Fibroblast of lung (primary cell): Measurements from ENCODE around the gene UBR4. TPM values are rescaled to one million over a fixed set of nuclear protein-coding genes. Genes with fewer than 3 reads are reported as not detected.

ENCODE experiments used
- DNase-seq, 2 donors: peaks; one replicate each; pipeline versions ENCODE4 v3.0.0 to v3.0.0-alpha.2; 2010; ENCODE audit warnings: low read depth in 2 of 2
- H2AFZ ChIP-seq: 2 replicates; pipeline ENCODE4 v1.5.1; 2012; ENCODE audit warnings: low read length, control low read depth, inconsistent platforms
- H3K27ac ChIP-seq: 2 replicates; pipeline ENCODE4 v1.5.1; 2011; ENCODE audit warnings: low read length, control low read depth; ENCODE audit not compliant: insufficient read depth
- H3K27me3 ChIP-seq: 2 replicates; pipeline ENCODE4 v1.5.1; 2011; ENCODE audit warnings: mild to moderate bottlenecking, low read length; ENCODE audit not compliant: control insufficient read depth, insufficient read depth
- H3K36me3 ChIP-seq: 2 replicates; pipeline ENCODE4 v1.5.1; 2011; ENCODE audit warnings: low read length; ENCODE audit not compliant: control insufficient read depth, insufficient read depth
- H3K4me1 ChIP-seq: 2 replicates; pipeline ENCODE4 v1.5.1; 2011; ENCODE audit warnings: low read length; ENCODE audit not compliant: control insufficient read depth, insufficient read depth; ENCODE audit errors: extremely low read depth
- H3K4me2 ChIP-seq: 2 replicates; pipeline ENCODE4 v1.5.1; 2011; ENCODE audit warnings: low read length, control low read depth; ENCODE audit not compliant: insufficient read depth; ENCODE audit errors: extremely low read depth
- H3K4me3 ChIP-seq, 4 experiments: fragments of 200-600 bp in 1 of 4; sonication (generic) in 1 of 4; replicated peaks in 1 of 4; 2 replicates each; pipeline ENCODE4 v1.5.1; 2011 to 2016; ENCODE audit warnings: low read length in 4 of 4, low read depth in 3 of 4, mild to moderate bottlenecking in 3 of 4, control low read depth in 2 of 4, inconsistent platforms in 1 of 4, mixed read lengths in 1 of 4; ENCODE audit not compliant: insufficient read depth in 1 of 4; ENCODE audit errors: control extremely low read depth in 1 of 4
- H3K79me2 ChIP-seq: 2 replicates; pipeline ENCODE4 v1.5.1; 2012; ENCODE audit warnings: mild to moderate bottlenecking, low read length, inconsistent platforms; ENCODE audit not compliant: control insufficient read depth, insufficient read depth
- H3K9ac ChIP-seq: 2 replicates; pipeline ENCODE4 v1.5.1; 2011; ENCODE audit warnings: mild to moderate bottlenecking, low read length, control low read depth; ENCODE audit not compliant: insufficient read depth
- H3K9me3 ChIP-seq: 2 replicates; pipeline ENCODE4 v1.5.1; 2012; ENCODE audit warnings: low read depth, low read length; ENCODE audit not compliant: control insufficient read depth, insufficient read depth
- H4K20me1 ChIP-seq: 2 replicates; pipeline ENCODE4 v1.5.1; 2011; ENCODE audit warnings: low read length; ENCODE audit not compliant: control insufficient read depth, insufficient read depth; ENCODE audit errors: extremely low read depth
- EZH2 ChIP-seq: IDR thresholded peaks from 2 replicates; pipeline ENCODE4 v1.5.1; 2012; ENCODE audit warnings: low read length, control low read depth, mild to moderate bottlenecking; ENCODE audit errors: missing control alignments
- polyA plus RNA-seq, 2 donors: library from polyadenylated mRNA; depleted of rRNA in 1 of 2; stranded (reverse) in 1 of 2; unstranded in 1 of 2; fragments of >200 nt; gene quantifications; 2 replicates each; pipeline ENCODE4 v1.2.1, GENCODE V29; 2011 to 2012; ENCODE audit warnings: missing spikeins in 1 of 2
- total RNA-seq: library from RNA; depleted of rRNA; stranded (reverse); fragments of >200 nt; gene quantifications from 2 replicates; pipeline ENCODE4 v1.2.1, GENCODE V29; 2014
- TF ChIP-seq, protein P1 (sequence below), 2 donors: IDR thresholded peaks in 1 of 2; conservative IDR thresholded peaks in 1 of 2; 1 replicate in 1 of 2; 2 replicates in 1 of 2; pipeline ENCODE4 v1.5.1; 2011 to 2012; ENCODE audit warnings: low read length in 2 of 2, control low read depth in 1 of 2, inconsistent platforms in 1 of 2, low read depth in 1 of 2, mild to moderate bottlenecking in 1 of 2

Gene UBR4
- total and polyA plus RNA-seq, 2 donors (not counting 1 experiment from before 2014, with no cell fraction given): 32.0 to 164 TPM

DNA sequence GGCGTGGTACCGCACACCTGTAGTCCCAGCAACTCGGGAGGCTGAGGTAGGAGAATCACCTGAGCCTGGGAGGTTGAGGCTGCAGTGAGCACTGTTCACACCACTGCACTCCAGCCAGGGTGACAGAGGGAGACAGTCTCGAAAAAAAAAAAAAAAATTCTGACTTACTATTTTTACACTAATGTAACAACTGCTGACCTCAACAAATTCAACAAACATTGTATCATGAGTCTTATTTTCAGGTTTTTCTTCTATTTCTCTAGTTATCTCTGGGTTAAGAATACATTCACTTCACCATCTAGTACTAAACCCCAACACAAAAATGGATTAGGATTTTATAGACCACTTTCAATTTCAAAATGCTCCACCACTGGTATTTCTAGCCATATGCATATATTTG, 72.9 kb downstream of the UBR4 start:
- H3K9ac ChIP-seq: no peak overlapping the region
- H3K27me3 ChIP-seq: no peaks in the 10 kb centered on the region
- TF ChIP-seq EZH2: no peak
- TF ChIP-seq, protein P1, sequence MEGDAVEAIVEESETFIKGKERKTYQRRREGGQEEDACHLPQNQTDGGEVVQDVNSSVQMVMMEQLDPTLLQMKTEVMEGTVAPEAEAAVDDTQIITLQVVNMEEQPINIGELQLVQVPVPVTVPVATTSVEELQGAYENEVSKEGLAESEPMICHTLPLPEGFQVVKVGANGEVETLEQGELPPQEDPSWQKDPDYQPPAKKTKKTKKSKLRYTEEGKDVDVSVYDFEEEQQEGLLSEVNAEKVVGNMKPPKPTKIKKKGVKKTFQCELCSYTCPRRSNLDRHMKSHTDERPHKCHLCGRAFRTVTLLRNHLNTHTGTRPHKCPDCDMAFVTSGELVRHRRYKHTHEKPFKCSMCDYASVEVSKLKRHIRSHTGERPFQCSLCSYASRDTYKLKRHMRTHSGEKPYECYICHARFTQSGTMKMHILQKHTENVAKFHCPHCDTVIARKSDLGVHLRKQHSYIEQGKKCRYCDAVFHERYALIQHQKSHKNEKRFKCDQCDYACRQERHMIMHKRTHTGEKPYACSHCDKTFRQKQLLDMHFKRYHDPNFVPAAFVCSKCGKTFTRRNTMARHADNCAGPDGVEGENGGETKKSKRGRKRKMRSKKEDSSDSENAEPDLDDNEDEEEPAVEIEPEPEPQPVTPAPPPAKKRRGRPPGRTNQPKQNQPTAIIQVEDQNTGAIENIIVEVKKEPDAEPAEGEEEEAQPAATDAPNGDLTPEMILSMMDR (conservative IDR thresholded peaks at IDR 0.05 in 1 of 2, IDR thresholded peaks at IDR 0.05 in 1 of 2; ENCODE audit: low read depth in 1 of 2, low read length in 2 of 2): no peak
- DNase-seq: no peak
- no peaks in the 10 kb centered on the region for H3K4me1 ChIP-seq
- no peaks in the 10 kb centered on the region for H4K20me1 ChIP-seq
- no peak overlapping the region for H3K4me2 ChIP-seq
- no peak overlapping the region for H3K4me3 ChIP-seq
- H3K79me2 ChIP-seq: no peaks in the 10 kb centered on the region
- no peak overlapping the region for H2AFZ ChIP-seq
- H3K36me3 ChIP-seq: peaks cover 18% of the 10 kb centered on the region
- no peaks in the 10 kb centered on the region for H3K9me3 ChIP-seq
- no peak overlapping the region for H3K27ac ChIP-seq

DNA sequence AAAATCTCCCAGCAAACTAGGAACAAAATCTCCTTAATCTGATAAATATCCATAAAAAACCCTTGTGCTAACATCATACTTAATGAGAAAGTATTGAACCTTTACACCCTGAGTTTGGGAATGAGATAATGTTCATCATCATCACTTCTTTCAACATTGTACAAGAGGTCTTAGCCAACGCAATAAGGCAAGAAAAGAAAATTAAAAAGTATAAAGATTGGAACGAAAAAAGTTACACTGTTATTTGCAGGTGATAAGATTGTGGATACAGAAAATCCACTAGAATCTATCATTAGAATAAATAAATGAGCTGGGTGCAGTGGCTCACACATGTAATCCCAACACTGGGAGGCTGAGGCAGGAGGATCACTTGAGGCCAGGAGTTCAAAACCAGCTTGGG, 76.7 kb downstream of the UBR4 start:
- no peaks in the 10 kb centered on the region for H3K9me3 ChIP-seq
- no peaks in the 10 kb centered on the region for H4K20me1 ChIP-seq
- no peaks in the 10 kb centered on the region for H3K4me1 ChIP-seq
- no peaks in the 10 kb centered on the region for H3K27me3 ChIP-seq
- DNase-seq: no peak
- H3K9ac ChIP-seq: no peak overlapping the region
- no peak overlapping the region for H3K27ac ChIP-seq
- peaks cover 15% of the 10 kb centered on the region for H3K36me3 ChIP-seq
- no peak overlapping the region for H3K4me2 ChIP-seq
- no peaks in the 10 kb centered on the region for H3K79me2 ChIP-seq
- TF ChIP-seq EZH2: no peak
- TF ChIP-seq, protein P1 (conservative IDR thresholded peaks at IDR 0.05 in 1 of 2, IDR thresholded peaks at IDR 0.05 in 1 of 2; ENCODE audit: low read depth in 1 of 2, low read length in 2 of 2): no peak
- no peak overlapping the region for H2AFZ ChIP-seq
- H3K4me3 ChIP-seq: no peak overlapping the region

DNA sequence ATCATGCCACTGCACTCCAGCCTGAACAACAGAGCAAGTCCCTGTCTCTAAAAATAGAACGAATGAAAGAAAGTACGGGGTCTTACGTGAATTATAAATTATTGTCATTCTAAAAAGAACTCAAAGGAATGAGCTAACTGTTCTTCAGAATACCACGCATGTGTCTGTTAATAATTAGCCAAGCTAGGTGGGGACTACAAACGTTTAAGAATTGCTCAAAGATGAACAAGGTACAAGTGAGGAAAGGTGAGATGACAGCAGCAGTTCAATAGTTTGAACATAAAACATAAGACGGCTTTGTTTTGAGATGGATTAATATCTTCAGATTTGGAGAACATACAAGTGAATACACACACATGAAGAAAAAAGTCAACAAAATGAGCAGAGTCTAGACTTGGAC, 79.6 kb downstream of the UBR4 start:
- H2AFZ ChIP-seq: no peak overlapping the region
- H3K27ac ChIP-seq: no peak overlapping the region
- no peak overlapping the region for H3K9ac ChIP-seq
- no peak overlapping the region for H3K4me2 ChIP-seq
- H4K20me1 ChIP-seq: no peaks in the 10 kb centered on the region
- peaks cover 16% of the 10 kb centered on the region for H3K36me3 ChIP-seq
- H3K4me3 ChIP-seq: no peak overlapping the region
- no peaks in the 10 kb centered on the region for H3K27me3 ChIP-seq
- no peaks in the 10 kb centered on the region for H3K4me1 ChIP-seq
- TF ChIP-seq, protein P1 (conservative IDR thresholded peaks at IDR 0.05 in 1 of 2, IDR thresholded peaks at IDR 0.05 in 1 of 2; ENCODE audit: low read depth in 1 of 2, low read length in 2 of 2): no peak
- TF ChIP-seq EZH2: no peak
- DNase-seq: no peak
- H3K9me3 ChIP-seq: no peaks in the 10 kb centered on the region
- H3K79me2 ChIP-seq: no peaks in the 10 kb centered on the region
